ENCODE measurements around the gene HOXC13. TPM values are rescaled to one million over a fixed set of nuclear protein-coding genes. Genes with fewer than 3 reads are reported as not detected.

Gene HOXC13
- total and polyA plus RNA-seq, 9 of the 15 experiments (the other 6 are each of a cell fraction or from before 2014, with no cell fraction given), result 0.03 to 0.29 (median 0.17) TPM; not detected in 2

- peak in 1 of 2 experiments; percentile 59 for TF ChIP-seq AFF1 (IDR thresholded peaks at IDR 0.05; ENCODE audit: low read depth in 1 of 2, partially characterized antibody in 2 of 2)
- peak; percentile 90 for TF ChIP-seq MAX (CRISPR knock-in tag; IDR thresholded peaks at IDR 0.05)
- TF ChIP-seq NKRF (IDR thresholded peaks at IDR 0.05; ENCODE audit: borderline replicate concordance), result no peak; the same call in 1 of the 2 replicates
- peak; percentile 67; the same call in 1 of the 2 replicates for TF ChIP-seq MITF (IDR thresholded peaks at IDR 0.05)
- peak; percentile 96 for TF ChIP-seq TOE1 (IDR thresholded peaks at IDR 0.05; ENCODE audit: borderline replicate concordance)
- TF ChIP-seq TOE1 (CRISPR knock-in tag; IDR thresholded peaks at IDR 0.05; ENCODE audit: borderline replicate concordance, low read depth), result no peak
- TF ChIP-seq RUNX1 (IDR thresholded peaks at IDR 0.05; ENCODE audit: low read depth), result no peak
- peak; percentile 57; the same call in 1 of the 2 replicates for TF ChIP-seq LEF1 (IDR thresholded peaks at IDR 0.05)
- peak; percentile 86 for TF ChIP-seq L3MBTL2 (IDR thresholded peaks at IDR 0.05)
- no peak for TF ChIP-seq PML (IDR thresholded peaks at IDR 0.05; ENCODE audit: low read length)
- no peak for TF ChIP-seq ZNF644 (tag; IDR thresholded peaks at IDR 0.05; ENCODE audit: low read depth)
- TF ChIP-seq ZNF740 (CRISPR knock-in tag; IDR thresholded peaks at IDR 0.05), result no peak
- TF ChIP-seq ZNF740 (tag; IDR thresholded peaks at IDR 0.05), result peak in 1 of 2 experiments; percentile 76; a peak in 1 of 4 replicates
- peak in 1 of 2 experiments; percentile 65; a peak in 2 of 4 replicates for TF ChIP-seq MAZ (CRISPR knock-in tag; conservative IDR thresholded peaks at IDR 0.05 in 1 of 2, IDR thresholded peaks at IDR 0.05 in 1 of 2)
- peak; percentile 97 for TF ChIP-seq BHLHE40 (IDR thresholded peaks at IDR 0.05; ENCODE audit: low read length)
- TF ChIP-seq CBX3 (IDR thresholded peaks at IDR 0.05; ENCODE audit: borderline replicate concordance in 1 of 2, low read length in 2 of 2), result 0 out of 3 replicates have a peak, but pooled peaks of 1 of the 2 experiments have one; percentile 13
- TF ChIP-seq ZNF584 (CRISPR knock-in tag; IDR thresholded peaks at IDR 0.05; ENCODE audit: low read depth), result no peak
- TF ChIP-seq MEIS2 (IDR thresholded peaks at IDR 0.05; ENCODE audit: partially characterized antibody), result peak; percentile 64
These were observed at the start of gene HOXC13 (continued) for GRCh38 chr12:53938326-53939140.

Data from K562 (cell line).